ENCODE data around the gene REX1BD.

REX1BD gene

DNA sequence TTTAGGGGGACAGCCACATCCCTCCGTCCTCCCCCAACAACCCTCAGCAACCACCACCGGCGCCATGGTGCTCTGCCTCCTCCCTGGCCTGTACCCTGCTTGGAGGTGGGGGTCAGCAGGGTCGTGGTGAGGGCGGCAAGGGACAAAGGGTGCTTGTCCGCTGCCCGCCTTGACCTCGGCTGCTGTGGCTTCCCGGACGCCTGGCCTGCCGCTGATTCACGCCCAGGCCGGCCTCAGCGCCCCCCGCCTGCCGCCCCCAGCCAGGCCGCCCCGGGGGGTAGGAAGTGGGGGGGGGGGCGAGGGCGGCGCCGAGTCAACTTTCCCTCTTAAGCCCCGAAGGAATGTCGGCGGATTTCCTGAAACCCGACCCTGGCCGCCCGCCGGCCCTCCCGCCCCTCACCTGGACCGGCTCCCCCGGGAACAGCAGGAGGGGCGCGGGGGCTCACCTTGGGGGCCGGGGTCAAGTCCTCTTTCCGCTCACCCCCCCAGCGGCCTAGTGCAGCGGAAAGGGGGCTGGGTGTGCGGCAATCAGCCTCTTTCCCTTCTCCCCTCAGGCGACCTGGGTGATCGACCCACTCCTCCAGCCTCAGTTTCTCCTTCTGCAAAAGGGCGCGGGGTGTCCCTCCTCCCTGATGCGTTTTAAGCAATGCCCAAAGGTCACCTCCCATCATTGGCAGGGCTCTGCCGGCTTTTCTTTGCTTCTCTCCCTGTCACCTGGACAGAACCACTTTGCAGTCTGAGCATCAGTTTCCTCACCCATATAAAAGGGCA is 22.1 kb downstream of the REX1BD start:
- TF ChIP-seq, protein P1, sequence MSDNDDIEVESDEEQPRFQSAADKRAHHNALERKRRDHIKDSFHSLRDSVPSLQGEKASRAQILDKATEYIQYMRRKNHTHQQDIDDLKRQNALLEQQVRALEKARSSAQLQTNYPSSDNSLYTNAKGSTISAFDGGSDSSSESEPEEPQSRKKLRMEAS (IDR thresholded peaks at IDR 0.05; ENCODE audit: low read depth, low read length): no peak
- no peak for TF ChIP-seq POLR2A (IDR thresholded peaks at IDR 0.05; ENCODE audit: extremely low read depth, insufficient read length)
- TF ChIP-seq MYC (IDR thresholded peaks at IDR 0.05; ENCODE audit: low read depth, low read length): no peak
- TF ChIP-seq, protein P2, sequence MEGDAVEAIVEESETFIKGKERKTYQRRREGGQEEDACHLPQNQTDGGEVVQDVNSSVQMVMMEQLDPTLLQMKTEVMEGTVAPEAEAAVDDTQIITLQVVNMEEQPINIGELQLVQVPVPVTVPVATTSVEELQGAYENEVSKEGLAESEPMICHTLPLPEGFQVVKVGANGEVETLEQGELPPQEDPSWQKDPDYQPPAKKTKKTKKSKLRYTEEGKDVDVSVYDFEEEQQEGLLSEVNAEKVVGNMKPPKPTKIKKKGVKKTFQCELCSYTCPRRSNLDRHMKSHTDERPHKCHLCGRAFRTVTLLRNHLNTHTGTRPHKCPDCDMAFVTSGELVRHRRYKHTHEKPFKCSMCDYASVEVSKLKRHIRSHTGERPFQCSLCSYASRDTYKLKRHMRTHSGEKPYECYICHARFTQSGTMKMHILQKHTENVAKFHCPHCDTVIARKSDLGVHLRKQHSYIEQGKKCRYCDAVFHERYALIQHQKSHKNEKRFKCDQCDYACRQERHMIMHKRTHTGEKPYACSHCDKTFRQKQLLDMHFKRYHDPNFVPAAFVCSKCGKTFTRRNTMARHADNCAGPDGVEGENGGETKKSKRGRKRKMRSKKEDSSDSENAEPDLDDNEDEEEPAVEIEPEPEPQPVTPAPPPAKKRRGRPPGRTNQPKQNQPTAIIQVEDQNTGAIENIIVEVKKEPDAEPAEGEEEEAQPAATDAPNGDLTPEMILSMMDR (IDR thresholded peaks at IDR 0.05; ENCODE audit: low read depth, low read length): no peak
- DNase-seq (ENCODE audit: low read depth): no peak
- H3K4me3 ChIP-seq (ENCODE audit: low read depth, low read length): no peak overlapping the region

DNA sequence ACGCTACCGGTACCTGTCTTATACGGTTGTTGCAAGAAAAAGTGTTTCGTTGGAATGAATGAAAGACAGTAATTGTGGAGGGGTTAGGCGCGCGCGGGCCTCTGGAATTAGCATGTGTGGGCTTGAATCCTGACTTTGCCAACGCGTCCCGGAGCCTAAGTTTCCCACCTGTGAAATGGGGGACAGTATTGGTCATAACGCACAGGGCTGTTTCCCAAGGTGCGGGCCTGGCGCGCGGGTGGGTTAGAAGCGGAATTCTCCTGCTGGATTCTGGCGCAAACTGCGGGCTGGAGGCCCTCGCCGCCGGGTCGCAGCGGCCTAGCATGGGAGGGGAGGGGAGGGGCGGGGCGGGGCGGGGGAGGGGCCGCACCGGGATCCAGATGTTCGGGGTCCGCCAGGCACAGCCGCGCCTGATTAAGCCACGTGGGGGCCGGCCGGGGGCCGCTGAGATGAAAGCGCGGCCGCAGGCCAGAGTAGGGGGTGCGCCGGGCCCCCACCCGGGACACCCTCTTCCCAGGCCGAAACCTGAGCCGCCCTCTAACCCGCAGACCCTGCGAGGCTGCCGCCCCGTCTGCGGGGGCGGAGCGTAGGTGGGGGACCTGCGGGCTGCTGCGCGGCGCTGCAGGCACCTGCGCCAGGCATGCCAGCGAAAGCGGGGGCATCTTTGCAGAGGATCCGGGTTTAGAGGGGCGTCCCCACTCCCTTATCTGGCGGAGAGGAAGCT is 22.9 kb downstream of the REX1BD start:
- H3K4me3 ChIP-seq (ENCODE audit: low read depth, low read length): no peak overlapping the region
- TF ChIP-seq, protein P2 (IDR thresholded peaks at IDR 0.05; ENCODE audit: low read depth, low read length): no peak
- no peak for TF ChIP-seq POLR2A (IDR thresholded peaks at IDR 0.05; ENCODE audit: extremely low read depth, insufficient read length)
- no peak for TF ChIP-seq MYC (IDR thresholded peaks at IDR 0.05; ENCODE audit: low read depth, low read length)
- TF ChIP-seq, protein P1 (IDR thresholded peaks at IDR 0.05; ENCODE audit: low read depth, low read length): no peak

DNA sequence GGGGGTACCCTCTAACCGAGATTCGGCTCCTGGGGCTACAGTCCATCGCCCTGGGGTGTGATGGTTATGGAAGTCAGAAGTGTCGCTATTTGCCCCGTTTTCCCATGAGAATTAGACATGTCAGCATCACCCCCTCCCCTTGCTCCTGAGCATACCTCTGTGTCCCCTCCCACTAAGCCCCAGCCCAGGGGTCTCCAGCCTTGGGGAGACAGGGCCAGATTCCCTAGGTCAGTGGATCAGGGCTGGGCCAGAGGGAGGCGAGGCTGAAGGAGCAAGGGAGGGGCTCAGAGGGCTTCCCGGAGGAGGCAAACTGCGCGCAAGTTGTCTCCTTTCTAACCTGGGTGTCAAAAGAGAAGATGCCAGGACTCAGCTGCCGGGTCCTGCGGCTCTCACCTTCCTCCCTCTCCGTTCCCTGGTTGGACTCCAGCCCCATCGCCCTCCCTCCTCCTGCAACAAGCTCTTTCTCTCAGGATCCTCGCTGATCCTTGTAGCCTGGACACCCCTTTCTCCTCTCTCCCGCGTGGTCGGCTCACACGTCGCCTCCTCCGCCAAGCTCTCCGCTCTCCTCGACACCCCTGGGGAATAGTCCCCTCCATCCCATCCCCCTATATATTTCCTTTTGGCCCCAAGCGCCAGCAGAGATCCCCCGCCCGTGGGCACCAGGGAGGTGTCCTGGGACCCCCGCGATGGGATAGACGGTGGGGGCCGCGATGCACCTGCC is 23.6 kb downstream of the REX1BD start:
- H3K4me3 ChIP-seq (ENCODE audit: low read depth, low read length): no peak overlapping the region
- DNase-seq (ENCODE audit: low read depth): no peak
- TF ChIP-seq, protein P2 (IDR thresholded peaks at IDR 0.05; ENCODE audit: low read depth, low read length): no peak
- TF ChIP-seq, protein P1 (IDR thresholded peaks at IDR 0.05; ENCODE audit: low read depth, low read length): no peak
- TF ChIP-seq POLR2A (IDR thresholded peaks at IDR 0.05; ENCODE audit: extremely low read depth, insufficient read length) (no peak), MYC (IDR thresholded peaks at IDR 0.05; ENCODE audit: low read depth, low read length) (no peak)

More for the DNA sequence above, 22.9 kb downstream of the REX1BD start:
- DNase-seq (ENCODE audit: low read depth): no peak

DNA sequence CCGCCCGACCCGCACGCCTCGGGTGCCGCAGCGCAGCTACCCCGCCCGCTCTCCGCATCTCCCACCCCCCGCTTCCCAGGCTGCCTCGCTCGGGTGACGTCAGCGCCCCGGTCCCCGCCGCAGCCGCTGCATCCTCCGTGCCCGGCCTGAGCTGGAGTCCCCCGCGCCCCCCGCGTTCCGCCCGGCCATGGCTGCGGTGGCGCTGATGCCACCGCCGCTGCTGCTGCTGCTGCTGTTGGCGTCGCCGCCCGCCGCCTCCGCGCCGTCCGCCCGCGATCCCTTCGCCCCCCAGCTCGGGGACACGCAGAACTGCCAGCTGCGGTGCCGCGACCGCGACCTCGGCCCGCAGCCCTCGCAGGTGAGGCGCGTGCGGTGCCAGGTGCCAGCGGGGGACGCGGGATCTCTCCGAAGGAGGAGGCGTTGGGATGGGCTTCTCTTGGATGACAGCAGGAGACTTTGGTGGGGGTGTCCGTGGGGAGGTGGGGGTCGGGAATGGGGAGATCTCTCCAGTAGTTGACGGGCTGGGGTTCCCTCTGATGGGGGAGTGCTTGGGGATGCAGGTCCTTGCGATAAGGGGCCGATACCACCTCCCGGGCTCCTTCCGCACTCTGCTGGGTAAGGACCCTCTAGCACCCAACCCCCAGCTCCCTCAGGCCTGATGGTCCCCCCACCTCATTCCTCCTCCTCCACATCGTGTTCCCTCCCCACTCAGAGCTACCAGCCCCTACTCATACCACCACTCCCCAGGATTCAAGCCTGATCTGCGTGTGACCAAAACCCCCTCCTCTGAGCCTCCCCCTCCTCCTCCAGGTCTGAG is 24.4 kb downstream of the REX1BD start, which contains the start of gene TMEM59L:
TSS of gene TMEM59L (plus strand) at position 99 of the 817 bp plus-strand sequence. CDS start at position 188, 89 bp downstream.
- H3K4me3 ChIP-seq (ENCODE audit: low read depth, low read length): no peak within 1 kb of the TSS
- TF ChIP-seq, protein P1 (IDR thresholded peaks at IDR 0.05; ENCODE audit: low read depth, low read length): no peak
- no peak for TF ChIP-seq MYC (IDR thresholded peaks at IDR 0.05; ENCODE audit: low read depth, low read length)
- TF ChIP-seq POLR2A (IDR thresholded peaks at IDR 0.05; ENCODE audit: extremely low read depth, insufficient read length): no peak
- TF ChIP-seq, protein P2 (IDR thresholded peaks at IDR 0.05; ENCODE audit: low read depth, low read length): no peak
- DNase-seq (ENCODE audit: low read depth): no peak
